Activated T-cell treated with anti-CD3 and anti-CD28 coated beads, Interleukin-2, amount 50 U/mL, for 24 hours (primary cell): ENCODE data around the gene ADGRL3.

Source experiments
- DNase-seq: peaks from one replicate; pipeline ENCODE4 v3.0.0-alpha.2; 2020
- H3K27ac Mint-ChIP-seq: 2 replicates; pipeline ENCODE4 v1.8.0; 2020; ENCODE audit warnings: mild to moderate bottlenecking, mixed read lengths
- H3K27me3 Mint-ChIP-seq: 2 replicates; pipeline ENCODE4 v1.8.0; 2020; ENCODE audit warnings: mixed read lengths
- H3K36me3 Mint-ChIP-seq: 2 replicates; pipeline ENCODE4 v1.8.0; 2020; ENCODE audit warnings: low read depth, mixed read lengths
- H3K4me1 Mint-ChIP-seq: 2 replicates; pipeline ENCODE4 v1.8.0; 2020; ENCODE audit warnings: low read depth, mixed read lengths
- H3K4me3 Mint-ChIP-seq: 2 replicates; pipeline ENCODE4 v1.8.0; 2020; ENCODE audit warnings: mild to moderate bottlenecking, moderate library complexity, mixed read lengths
- H3K9me3 Mint-ChIP-seq: 2 replicates; pipeline ENCODE4 v1.8.0; 2020; ENCODE audit warnings: mixed read lengths

The ADGRL3 gene

DNA sequence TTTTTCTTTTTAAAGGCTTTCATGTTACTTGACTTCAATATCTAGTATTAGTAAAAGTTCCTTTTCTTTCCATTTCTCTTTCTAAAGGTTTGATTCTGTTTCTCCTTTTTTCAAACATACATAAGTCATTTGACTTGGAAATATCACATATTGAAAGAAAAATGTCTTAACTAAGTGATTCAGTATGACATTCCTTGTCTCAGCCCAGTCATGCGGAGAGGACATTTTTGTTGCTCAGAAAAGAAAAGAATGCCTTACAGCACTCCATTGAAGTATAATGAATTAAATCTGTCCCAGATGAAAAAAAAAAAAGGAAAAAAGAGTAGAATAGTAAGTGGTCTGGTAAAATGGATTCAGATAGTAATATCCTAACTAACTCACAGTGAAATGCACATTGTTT, 466.1 kb downstream of the ADGRL3 start:
- H3K4me3 Mint-ChIP-seq: no peak overlapping the region
- H3K9me3 Mint-ChIP-seq: peaks cover 4% of the 10 kb centered on the region
- no peaks in the 10 kb centered on the region for H3K4me1 Mint-ChIP-seq
- DNase-seq: no peak
- H3K27ac Mint-ChIP-seq: no peak overlapping the region
- H3K36me3 Mint-ChIP-seq: no peaks in the 10 kb centered on the region
- no peaks in the 10 kb centered on the region for H3K27me3 Mint-ChIP-seq

DNA sequence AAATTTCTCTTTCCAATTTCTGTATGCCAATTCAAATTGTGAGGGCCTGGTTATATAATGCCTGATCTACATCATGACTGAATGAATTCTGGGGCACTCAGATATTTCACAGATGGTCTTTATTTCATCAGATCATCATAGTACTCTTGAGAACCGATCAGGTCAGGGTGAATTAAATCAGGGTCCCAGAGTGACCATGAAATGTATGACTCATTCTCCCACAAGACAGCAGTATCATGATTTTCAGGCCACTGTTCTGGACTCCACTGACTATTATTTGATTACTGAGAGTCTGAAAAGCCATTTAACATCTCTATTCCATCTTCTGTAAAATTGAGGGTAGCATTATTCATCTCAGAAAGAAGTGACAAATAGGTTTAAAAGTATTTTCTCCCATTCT, 471.5 kb downstream of the ADGRL3 start:
- H3K4me1 Mint-ChIP-seq: no peaks in the 10 kb centered on the region
- H3K27me3 Mint-ChIP-seq: no peaks in the 10 kb centered on the region
- no peaks in the 10 kb centered on the region for H3K36me3 Mint-ChIP-seq
- no peak overlapping the region for H3K4me3 Mint-ChIP-seq
- no peak overlapping the region for H3K27ac Mint-ChIP-seq
- no peak for DNase-seq
- peaks cover 9% of the 10 kb centered on the region for H3K9me3 Mint-ChIP-seq

DNA sequence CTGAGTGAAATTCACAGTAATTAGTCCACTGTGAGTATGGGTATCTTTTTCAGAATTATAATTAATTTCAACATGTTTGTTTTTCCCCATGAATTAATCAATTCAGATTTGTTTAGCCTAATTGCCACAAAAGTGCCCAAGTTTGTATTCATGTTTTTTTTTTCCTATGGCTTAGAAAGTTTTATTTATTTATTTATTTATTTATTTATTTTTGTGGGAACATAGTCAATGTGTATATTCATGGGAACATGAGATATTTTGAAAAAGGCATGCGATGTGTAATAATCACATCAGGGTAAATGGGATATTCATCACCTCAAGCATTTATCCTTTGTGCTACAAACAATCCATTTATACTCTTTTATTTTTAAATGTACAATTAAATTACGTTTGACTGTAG, 475.3 kb downstream of the ADGRL3 start:
- H3K27ac Mint-ChIP-seq: no peak overlapping the region
- no peak overlapping the region for H3K4me3 Mint-ChIP-seq
- no peaks in the 10 kb centered on the region for H3K4me1 Mint-ChIP-seq

DNA sequence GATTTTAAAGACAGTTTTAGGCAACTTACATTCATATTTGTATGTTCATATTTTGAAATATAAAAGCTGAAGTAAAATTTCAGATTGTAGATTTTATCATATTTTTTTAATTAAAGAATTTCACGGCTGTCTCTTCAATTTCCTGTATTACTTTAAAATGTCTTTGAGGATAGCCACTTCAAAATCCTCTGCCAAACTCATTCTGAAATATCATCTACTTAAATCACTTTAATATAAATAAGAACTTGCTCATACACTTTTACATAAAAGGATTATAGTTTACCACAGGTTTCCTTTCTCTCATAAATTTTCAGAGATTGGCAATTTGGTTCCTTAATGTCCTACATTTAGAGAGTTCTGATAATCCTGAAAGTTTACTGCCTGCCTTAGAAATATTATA, 478.2 kb downstream of the ADGRL3 start:
- Mint-ChIP-seq H3K27me3 (no peaks in the 10 kb centered on the region), H3K36me3 (no peaks in the 10 kb centered on the region), H3K27ac (no peak overlapping the region), H3K9me3 (peaks cover 15% of the 10 kb centered on the region), H3K4me3 (no peak overlapping the region), H3K4me1 (no peaks in the 10 kb centered on the region)
- no peak for DNase-seq

More for the DNA sequence above, 475.3 kb downstream of the ADGRL3 start:
- Mint-ChIP-seq H3K36me3 (no peaks in the 10 kb centered on the region), H3K27me3 (no peaks in the 10 kb centered on the region), H3K9me3 (peaks cover 9% of the 10 kb centered on the region)
- DNase-seq: no peak

DNA sequence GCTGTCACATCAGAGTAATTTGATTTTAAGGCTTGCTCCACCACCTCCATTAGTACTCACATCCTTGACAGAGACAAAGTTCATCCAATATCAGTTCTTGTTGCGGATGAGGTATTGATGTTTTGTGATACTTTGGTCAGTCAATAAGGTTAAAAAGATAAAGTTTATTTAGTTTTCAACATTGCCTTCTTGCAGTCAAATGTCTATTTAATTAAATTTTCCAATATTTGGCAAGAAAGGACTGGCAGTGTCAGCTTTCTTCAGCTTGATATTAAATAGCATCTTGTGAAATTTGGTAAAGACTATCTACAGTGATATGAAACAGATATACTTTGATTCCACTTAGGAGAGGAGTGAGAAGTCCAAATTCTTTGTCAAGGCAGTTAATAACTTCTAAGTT, 493.4 kb downstream of the ADGRL3 start:
- Mint-ChIP-seq H3K4me1 (no peaks in the 10 kb centered on the region), H3K4me3 (no peak overlapping the region), H3K27ac (no peak overlapping the region), H3K9me3 (peaks cover 9% of the 10 kb centered on the region), H3K27me3 (no peaks in the 10 kb centered on the region), H3K36me3 (no peaks in the 10 kb centered on the region)
- DNase-seq: no peak

DNA sequence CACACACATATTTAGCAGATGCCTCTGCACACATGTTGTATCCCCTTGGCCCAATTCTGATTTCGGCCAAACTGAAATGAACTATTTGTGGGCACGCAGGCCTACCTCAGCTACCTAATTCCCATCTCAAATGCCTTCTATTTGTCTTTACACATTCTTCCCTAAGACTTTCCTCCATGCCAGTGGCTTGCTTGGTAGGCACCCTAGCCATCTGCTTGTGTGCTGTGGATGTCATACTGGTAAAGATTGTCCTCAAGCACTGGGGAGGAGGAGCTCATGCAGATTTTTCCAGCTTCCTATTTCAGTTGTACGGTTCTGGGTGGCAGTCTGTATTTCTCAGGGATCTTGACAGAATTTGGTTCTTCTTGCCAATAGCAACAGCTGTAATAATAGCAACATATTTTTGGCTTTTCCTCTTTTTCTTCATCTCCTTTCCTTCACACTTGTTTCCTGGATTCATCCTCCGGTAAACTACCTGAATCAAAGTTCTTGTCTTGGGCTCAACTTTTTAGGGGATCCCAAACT, 514.3 kb downstream of the ADGRL3 start:
- no peak overlapping the region for H3K4me3 Mint-ChIP-seq
- H3K27me3 Mint-ChIP-seq: no peaks in the 10 kb centered on the region
- no peaks in the 10 kb centered on the region for H3K4me1 Mint-ChIP-seq
- DNase-seq: no peak
- no peak overlapping the region for H3K27ac Mint-ChIP-seq
- H3K9me3 Mint-ChIP-seq: peaks cover 8% of the 10 kb centered on the region
- no peaks in the 10 kb centered on the region for H3K36me3 Mint-ChIP-seq

DNA sequence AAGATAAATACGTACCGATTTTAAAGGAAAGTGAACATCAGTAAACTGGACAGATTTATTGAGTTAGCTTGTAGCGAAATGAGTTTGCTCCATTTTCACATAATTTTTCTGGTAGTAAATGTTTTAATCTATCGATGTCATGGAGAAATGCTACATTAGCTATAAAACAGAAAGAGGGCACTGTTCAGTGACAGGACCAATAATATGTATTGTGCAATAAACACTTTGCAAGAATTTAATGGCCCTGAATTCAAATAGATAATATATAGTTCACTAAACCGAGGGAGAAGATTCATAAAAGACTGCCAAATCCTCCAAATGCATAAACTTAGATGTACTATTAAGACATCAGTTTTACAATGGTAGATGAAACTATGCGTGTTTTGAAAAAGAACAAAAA, 516.3 kb downstream of the ADGRL3 start:
- Mint-ChIP-seq H3K27ac (no peak overlapping the region), H3K27me3 (no peaks in the 10 kb centered on the region), H3K9me3 (peaks cover 12% of the 10 kb centered on the region), H3K4me1 (no peaks in the 10 kb centered on the region), H3K4me3 (no peak overlapping the region), H3K36me3 (no peaks in the 10 kb centered on the region)
- no peak for DNase-seq

DNA sequence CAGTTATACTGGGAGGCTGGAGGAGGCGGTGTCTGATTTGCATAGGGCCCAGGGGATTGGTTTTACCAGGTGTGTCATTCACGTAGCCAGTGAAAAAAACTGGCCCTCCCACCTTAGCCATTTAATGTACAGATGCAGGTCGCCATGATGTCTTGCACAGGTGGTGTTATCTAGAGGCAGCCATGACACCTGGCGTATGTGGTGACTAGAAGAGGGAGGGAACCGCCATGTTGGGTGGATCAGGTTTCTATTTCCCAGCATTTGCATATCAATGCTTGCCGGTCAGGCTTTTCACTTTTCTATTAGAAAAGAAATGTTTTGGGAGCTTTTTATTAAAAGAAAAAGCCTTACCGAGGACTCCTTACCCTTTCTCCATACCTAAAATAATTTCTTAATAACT, 523.4 kb downstream of the ADGRL3 start:
- Mint-ChIP-seq H3K27ac (no peak overlapping the region), H3K4me1 (no peaks in the 10 kb centered on the region), H3K4me3 (no peak overlapping the region), H3K27me3 (no peaks in the 10 kb centered on the region), H3K36me3 (no peaks in the 10 kb centered on the region), H3K9me3 (peaks cover 7% of the 10 kb centered on the region)
- DNase-seq: no peak

DNA sequence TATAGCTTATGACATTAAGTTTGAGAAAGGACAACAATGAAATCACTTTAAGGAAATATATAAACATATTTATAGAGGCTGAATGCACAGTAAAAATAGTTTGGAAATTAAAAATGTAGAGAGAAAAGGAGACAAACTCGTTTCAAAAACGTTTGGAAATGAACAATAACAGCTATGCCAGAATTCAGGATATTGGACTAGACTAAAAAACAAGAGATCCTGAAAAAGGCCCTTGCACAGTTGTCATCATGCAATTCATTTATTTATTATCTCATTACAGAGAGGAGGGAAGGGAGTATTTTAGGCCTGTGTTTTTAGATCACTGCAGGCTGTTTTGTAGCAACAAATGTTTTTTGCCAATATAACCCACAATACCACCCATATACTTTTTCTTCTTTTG, 527.2 kb downstream of the ADGRL3 start:
- no peak for DNase-seq
- H3K9me3 Mint-ChIP-seq: peaks cover 4% of the 10 kb centered on the region
- H3K27ac Mint-ChIP-seq: no peak overlapping the region
- no peaks in the 10 kb centered on the region for H3K4me1 Mint-ChIP-seq
- no peaks in the 10 kb centered on the region for H3K27me3 Mint-ChIP-seq
- H3K4me3 Mint-ChIP-seq: no peak overlapping the region
- no peaks in the 10 kb centered on the region for H3K36me3 Mint-ChIP-seq

DNA sequence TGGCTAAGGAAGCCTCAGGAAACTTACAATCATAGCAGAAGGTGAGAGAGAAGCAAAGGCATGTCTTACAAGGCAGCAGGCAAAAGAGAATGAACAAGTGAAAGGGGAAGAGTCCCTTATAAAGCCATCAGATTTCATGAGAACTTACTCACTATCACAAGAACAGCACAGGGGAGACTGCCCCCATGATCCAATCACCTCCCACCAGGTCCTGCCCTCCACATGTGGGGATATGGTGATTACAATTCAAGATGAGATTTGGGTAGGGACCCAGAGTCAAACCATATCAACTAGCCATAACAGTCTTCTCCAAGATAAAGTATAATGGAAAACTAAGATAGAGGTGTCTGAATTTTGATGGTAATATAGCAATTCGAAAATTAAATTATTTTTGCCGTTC, 534.3 kb downstream of the ADGRL3 start:
- Mint-ChIP-seq H3K4me1 (no peaks in the 10 kb centered on the region), H3K27ac (no peak overlapping the region), H3K9me3 (peaks cover 12% of the 10 kb centered on the region), H3K27me3 (no peaks in the 10 kb centered on the region), H3K36me3 (no peaks in the 10 kb centered on the region), H3K4me3 (no peak overlapping the region)
- no peak for DNase-seq

DNA sequence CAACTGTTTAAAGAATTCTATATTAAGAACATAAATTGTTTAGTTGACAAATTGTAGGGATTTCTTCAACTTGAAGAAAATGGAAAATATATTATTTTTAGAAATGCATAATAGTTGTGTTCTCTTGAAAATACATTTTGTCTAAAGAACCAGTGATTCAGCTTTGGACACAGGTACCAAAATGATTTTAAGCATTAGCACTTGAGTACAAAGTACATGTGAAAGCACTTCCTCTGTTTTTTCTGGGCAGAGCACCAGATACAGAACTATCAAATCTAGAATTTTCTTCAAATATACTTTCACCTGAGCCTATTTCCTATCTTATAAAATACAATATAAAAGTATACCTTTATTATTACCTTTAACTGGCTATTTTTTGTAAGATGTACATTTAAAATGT, 539.8 kb downstream of the ADGRL3 start:
- no peak for DNase-seq
- Mint-ChIP-seq H3K27ac (no peak overlapping the region), H3K4me1 (no peaks in the 10 kb centered on the region), H3K9me3 (peaks cover 7% of the 10 kb centered on the region), H3K4me3 (no peak overlapping the region), H3K27me3 (no peaks in the 10 kb centered on the region), H3K36me3 (no peaks in the 10 kb centered on the region)

DNA sequence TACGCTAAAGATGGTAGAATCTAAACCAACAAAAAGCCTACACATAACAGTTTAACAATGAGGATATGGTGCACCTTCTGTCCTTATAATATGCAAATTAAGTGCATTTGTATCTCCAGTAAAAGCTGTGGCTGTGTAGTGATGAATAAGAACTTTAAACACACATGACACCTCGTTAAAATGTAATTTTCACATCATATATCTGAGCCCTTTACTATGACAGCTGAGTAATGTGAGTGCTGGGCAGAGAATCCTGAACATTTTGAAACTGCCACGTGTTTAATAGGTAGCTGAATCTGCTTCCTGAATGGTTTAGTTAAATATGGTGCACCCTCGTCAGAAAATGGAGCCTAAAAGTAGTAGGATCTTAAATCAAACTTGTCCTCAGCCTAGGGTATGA, 540.8 kb downstream of the ADGRL3 start:
- H3K36me3 Mint-ChIP-seq: no peaks in the 10 kb centered on the region
- H3K9me3 Mint-ChIP-seq: peaks cover 4% of the 10 kb centered on the region
- H3K4me1 Mint-ChIP-seq: no peaks in the 10 kb centered on the region
- DNase-seq: no peak
- no peak overlapping the region for H3K27ac Mint-ChIP-seq
- H3K27me3 Mint-ChIP-seq: no peaks in the 10 kb centered on the region
- no peak overlapping the region for H3K4me3 Mint-ChIP-seq

DNA sequence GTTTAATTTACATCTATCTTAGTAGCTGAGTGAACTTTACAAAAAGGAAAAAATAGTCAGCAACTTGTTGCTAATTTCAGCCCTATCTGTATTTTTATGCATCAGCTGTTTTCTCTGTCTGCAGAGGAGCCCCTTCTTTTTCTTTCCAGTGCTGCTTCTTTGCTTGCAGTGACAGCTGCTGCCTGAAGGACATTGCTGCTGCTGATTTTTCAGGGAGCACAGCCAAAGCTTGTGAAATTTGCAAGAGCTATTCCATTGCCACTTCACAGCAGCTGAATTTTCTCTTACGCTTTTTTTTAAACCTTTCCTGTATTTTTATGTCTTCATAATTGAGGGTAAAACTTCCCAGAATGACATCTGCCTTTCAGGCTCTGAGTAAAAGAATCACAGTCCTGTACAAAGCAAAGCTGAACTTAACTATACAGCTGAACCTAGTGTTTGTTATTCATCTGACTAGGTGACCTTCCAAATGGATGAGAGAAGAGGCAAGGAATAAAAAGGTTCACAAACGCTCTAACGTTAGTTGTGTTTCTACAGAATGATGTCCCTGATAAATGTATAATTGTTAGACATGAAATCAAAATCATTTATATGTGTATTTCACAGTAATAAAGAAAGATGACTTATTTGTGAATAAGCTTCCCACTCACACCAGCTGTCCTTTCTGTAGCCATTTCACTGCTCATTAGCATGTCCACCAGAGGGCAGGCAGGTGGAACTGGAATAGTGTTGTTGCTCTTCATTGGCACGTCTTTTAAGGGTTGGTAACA, 541.4 kb downstream of the ADGRL3 start:
- Mint-ChIP-seq H3K27ac (no peak overlapping the region), H3K36me3 (no peaks in the 10 kb centered on the region), H3K4me1 (no peaks in the 10 kb centered on the region), H3K9me3 (peaks cover 4% of the 10 kb centered on the region), H3K4me3 (no peak overlapping the region), H3K27me3 (no peaks in the 10 kb centered on the region)
- no peak for DNase-seq

DNA sequence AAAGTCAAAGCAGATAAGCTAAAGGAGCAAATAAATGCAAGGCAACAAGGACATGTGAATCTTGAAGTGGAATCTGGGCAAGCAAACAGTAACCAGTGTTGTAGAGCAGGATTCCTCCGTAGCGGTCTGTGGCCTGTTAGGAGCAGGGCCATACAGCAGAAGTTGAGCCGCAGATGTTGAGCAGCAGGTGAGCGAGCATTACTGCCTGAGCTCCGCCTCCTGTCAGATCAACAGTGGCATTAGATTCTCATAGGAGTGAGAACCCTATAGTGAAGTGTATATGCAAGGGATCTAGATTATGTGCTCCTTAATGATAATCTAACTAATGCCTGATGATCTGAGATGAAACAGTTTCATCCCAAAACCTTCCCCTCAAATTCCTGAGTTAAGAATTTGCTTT, 550.7 kb downstream of the ADGRL3 start:
- no peaks in the 10 kb centered on the region for H3K27me3 Mint-ChIP-seq
- no peak overlapping the region for H3K4me3 Mint-ChIP-seq
- H3K4me1 Mint-ChIP-seq: no peaks in the 10 kb centered on the region
- no peaks in the 10 kb centered on the region for H3K36me3 Mint-ChIP-seq
- H3K9me3 Mint-ChIP-seq: peaks cover 8% of the 10 kb centered on the region
- H3K27ac Mint-ChIP-seq: no peak overlapping the region
- DNase-seq: no peak

DNA sequence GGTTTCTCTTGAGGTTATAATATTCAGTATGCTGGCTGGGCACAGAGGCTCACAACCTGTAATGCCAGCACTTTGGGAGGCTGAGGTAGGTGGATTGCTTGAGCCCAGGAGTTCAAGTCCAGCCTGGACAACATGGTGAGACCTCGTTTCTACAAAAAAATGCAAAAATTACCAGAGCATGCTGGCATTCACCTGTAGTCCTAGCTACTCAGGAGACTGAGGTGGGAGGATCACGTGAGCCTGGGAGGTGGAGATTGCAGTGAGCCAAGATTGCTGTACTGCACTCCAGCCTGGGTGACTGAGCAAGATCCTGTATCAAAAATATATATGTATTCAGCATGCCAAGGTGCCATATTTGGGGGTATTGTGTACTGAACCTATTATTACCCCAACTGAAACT, 552.5 kb downstream of the ADGRL3 start:
- H3K27me3 Mint-ChIP-seq: no peaks in the 10 kb centered on the region
- no peaks in the 10 kb centered on the region for H3K4me1 Mint-ChIP-seq
- H3K27ac Mint-ChIP-seq: no peak overlapping the region
- no peak for DNase-seq
- H3K9me3 Mint-ChIP-seq: peaks cover 6% of the 10 kb centered on the region
- H3K4me3 Mint-ChIP-seq: no peak overlapping the region
- H3K36me3 Mint-ChIP-seq: no peaks in the 10 kb centered on the region

DNA sequence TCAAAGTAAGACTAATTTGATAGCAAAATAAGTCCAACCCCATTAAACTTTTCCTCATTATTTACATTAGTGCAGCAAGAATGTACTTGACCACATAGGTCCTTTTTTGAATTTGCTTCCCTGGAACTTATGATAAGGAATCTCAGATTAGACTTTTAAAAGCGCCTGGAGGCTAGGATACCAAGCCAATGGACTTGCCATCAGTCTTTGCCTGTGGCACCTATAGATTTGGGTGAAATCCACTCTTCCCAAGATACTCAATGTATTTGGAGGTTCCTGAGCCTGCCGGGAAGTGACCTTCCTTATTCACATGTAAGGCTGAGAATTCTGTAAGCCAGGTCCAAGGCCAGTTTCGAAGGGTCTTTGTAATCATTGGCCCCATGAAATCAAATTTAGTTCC, 553.6 kb downstream of the ADGRL3 start:
- DNase-seq: no peak
- H3K27me3 Mint-ChIP-seq: no peaks in the 10 kb centered on the region
- H3K36me3 Mint-ChIP-seq: no peaks in the 10 kb centered on the region
- H3K4me3 Mint-ChIP-seq: no peak overlapping the region
- peaks cover 6% of the 10 kb centered on the region for H3K9me3 Mint-ChIP-seq
- no peaks in the 10 kb centered on the region for H3K4me1 Mint-ChIP-seq
- no peak overlapping the region for H3K27ac Mint-ChIP-seq
